WTC11 (cell line): ENCODE results near the gene ISG15.

Experiments
- TCF7 ChIP-seq: sonication (generic); formaldehyde crosslinking; IDR thresholded peaks from 2 replicates; pipeline ENCODE4 v1.8.0; 2022; ENCODE audit warnings: mild to moderate bottlenecking, low read depth, missing genetic modification reagents, moderate library complexity
- TF ChIP-seq, protein P1 (sequence below): fragments of 200-600 bp; IDR thresholded peaks from 2 replicates; pipeline ENCODE4 v1.8.0; 2022; ENCODE audit warnings: antibody characterized with exemption

GRCh38 chr1:1019122-1019999, 6.1 kb downstream of the ISG15 start:
- TF ChIP-seq, protein P1, sequence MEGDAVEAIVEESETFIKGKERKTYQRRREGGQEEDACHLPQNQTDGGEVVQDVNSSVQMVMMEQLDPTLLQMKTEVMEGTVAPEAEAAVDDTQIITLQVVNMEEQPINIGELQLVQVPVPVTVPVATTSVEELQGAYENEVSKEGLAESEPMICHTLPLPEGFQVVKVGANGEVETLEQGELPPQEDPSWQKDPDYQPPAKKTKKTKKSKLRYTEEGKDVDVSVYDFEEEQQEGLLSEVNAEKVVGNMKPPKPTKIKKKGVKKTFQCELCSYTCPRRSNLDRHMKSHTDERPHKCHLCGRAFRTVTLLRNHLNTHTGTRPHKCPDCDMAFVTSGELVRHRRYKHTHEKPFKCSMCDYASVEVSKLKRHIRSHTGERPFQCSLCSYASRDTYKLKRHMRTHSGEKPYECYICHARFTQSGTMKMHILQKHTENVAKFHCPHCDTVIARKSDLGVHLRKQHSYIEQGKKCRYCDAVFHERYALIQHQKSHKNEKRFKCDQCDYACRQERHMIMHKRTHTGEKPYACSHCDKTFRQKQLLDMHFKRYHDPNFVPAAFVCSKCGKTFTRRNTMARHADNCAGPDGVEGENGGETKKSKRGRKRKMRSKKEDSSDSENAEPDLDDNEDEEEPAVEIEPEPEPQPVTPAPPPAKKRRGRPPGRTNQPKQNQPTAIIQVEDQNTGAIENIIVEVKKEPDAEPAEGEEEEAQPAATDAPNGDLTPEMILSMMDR, result no peak
- no peak for TF ChIP-seq TCF7 (CRISPR knock-in tag)
